GM19035 (cell line): Measurements from ENCODE around the gene PACC1.

ENCODE experiments used
- ATAC-seq: cut with Tn5 transposase; IDR thresholded peaks from one replicate; pipeline ENCODE4 v1.9.1; 2021; ENCODE audit not compliant: unreplicated experiment

PACC1 gene

DNA sequence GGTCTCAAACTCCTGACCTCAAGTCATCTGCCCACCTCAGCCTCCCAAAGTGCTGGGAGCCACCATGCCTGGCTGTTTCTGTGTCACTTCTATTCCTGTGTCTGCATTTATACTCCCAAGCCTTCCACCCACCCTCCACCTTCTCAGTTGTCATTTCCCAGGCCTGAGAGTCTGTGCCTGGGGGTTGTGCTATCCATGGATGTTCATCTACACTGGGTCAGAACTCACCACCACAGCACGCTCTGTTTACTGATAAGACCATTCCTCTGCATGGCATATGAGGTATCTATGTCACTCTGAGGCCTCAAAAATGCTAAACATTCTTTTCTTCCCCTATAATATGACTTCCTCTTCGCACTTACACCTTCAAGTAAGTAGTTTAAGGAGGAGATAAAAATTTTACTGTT is 24.1 kb upstream of the PACC1 start:
- no peak for ATAC-seq

DNA sequence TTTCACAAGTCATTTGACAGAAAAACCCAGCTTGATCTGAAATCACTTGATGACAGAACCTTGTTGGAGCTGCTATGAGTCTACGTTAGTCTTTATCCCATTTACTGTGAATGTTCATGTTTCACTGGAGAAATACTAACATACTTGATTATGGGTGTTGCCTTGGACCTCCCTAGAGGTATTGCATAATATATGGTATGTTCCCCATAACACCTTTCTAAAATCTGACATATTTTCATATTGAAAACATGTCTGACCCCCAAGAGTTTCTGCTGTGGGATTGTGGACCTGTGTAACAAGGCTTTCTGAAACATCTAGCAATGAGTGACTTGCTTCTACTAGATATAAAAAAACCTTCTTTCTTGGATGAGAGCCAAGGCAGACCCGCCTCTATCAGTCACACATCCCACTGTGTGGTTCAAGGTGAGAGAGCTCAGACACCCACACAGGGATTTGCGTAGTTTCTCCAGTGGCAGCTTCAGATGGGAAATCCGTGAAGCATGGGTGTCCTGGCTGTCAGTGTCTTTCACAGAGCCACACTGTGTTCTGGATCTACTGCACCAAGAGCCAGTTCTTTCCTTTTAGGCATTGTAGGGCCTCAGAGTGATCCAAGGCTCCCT is 22.6 kb upstream of the PACC1 start:
- no peak for ATAC-seq

DNA sequence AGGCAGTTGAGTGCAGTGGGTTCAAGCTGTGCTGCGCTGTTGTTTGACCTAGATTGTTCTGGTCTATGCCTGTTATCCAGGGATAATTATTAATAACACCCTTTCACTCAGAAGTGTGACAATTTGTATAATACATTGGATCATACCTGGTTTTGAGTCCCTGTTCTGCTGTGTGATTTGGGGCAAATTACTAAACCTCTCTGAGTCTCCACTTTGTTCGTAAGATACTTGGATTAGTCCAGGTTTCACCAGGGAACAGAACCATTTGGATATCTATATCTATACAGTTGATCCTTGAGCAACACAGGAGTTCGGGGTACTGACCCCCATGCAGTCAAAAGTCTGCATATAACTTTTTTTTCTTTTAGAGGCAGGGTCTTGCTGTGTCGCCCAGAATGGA is 20.3 kb upstream of the PACC1 start:
- no peak for ATAC-seq

DNA sequence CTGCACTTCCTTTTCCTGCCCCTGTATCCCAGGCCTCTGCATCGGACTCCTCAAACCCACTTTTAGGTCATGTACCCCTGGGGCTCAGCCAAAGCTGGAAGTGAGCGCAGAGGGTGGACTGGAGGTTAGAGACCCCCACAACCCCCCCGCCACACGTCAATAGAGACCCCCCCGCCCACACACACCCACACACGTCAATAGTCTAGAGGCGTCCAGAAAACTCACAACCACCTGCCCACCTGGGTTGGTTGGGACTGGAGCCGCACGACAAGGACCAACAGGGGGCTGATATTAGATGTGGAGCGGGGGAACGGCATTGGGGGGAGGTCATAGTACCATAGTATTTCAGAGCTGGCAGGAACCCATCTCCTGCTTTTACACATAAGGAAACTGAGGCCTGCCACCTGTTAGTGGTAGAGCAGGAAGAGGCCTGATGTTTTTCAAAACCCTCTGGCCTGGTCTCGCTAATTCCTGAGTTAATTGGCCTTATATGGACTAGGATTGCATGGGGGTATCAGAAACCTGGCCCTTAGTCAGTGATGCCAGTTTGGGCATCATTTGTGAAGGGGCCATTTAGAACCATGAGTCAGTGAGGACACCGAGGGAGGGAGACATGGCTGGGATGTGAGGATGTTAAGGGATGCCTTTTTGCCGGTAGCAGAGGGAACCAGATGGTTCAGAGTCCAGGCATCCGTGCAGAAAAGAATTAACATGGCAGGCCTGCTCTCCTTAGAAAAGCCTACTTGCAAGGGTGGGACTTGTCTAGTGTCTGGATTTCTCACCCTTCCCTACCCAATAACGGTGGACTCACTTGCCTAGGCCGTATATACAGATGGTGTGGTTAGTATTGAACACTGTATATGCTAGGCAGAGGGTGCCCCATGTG is 19.1 kb upstream of the PACC1 start:
- ATAC-seq = no peak

DNA sequence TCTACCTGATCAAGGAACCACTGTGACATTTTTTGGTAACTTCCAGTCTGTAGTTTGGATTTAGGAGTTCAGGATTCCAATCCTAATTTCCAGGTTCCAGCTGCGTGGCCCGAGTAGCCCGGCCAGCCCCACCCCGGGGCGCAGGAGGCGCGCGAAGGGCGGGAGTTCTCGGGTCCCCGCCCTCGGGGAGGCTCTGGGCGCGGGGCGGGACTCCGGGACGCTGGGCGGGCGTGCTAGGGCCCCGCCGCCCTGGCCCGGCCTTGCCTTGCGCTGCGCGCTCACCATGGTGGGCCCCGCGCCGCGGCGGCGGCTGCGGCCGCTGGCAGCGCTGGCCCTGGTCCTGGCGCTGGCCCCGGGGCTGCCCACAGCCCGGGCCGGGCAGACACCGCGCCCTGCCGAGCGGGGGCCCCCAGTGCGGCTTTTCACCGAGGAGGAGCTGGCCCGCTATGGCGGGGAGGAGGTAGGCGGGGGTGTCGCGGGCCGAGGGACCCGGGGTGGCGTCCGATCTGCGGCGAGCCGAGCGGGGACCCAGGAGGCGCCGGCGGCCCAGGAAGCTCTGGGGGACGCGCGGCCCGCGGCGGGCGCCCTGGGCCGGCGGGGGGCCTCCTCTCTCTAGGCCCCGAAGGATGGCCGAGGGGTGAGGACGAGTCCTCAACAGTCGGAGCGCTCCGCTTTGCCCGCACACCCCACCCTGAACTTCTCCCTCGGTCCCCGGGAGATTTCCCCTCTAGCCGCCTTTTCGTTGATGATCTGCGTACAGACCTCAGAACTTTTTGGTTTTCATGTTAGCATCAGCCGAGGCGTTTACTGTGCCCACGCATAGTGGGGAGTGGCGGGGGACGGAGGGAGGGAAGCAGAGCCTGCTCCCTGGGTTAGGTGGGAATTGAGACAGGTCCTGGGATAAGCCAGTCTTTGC is 18.2 kb upstream of the PACC1 start, which contains the start of gene NENF:
TSS of gene NENF (plus strand) at position 260 of the 916 bp plus-strand sequence. CDS start at position 284, 24 bp downstream.
- ATAC-seq = peak; percentile 99

DNA sequence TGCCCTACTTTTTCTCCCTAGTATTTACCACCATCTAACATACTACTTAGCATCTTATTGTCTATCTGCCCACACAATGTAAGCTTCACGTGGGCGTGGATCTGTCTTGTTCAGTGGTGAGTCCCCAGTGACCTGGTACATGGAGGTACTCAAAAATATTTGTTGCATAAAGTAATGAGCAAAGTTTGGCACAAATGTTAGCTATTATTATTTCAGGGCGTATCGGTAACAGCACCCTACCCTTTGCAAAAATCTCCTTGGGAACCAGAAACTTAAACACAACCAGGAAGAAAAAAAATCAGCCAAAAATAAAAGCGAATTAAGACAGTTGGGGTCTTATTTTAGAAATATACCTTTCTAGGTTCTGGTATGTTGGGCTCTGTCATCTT is 17.6 kb upstream of the PACC1 start:
- no peak for ATAC-seq

DNA sequence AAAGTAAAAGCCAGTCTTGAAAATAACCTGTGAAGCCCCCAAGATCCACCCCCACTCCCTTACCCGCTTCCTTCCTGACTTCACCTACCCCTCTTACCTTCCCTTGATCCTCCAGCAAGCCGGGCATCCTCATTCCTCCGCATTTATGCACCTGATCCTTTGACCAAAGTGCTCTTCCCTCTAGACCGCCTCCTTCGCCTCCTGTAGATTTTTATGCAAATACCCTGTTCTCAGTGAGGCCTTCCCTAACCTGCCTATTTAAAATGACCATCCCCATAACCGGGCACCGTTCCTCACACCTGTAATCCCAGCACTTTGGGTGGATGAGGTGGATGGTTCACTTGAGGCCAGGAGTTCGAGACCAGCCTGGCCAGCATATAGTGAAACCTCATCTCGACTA is 17.0 kb upstream of the PACC1 start:
- ATAC-seq = no peak

DNA sequence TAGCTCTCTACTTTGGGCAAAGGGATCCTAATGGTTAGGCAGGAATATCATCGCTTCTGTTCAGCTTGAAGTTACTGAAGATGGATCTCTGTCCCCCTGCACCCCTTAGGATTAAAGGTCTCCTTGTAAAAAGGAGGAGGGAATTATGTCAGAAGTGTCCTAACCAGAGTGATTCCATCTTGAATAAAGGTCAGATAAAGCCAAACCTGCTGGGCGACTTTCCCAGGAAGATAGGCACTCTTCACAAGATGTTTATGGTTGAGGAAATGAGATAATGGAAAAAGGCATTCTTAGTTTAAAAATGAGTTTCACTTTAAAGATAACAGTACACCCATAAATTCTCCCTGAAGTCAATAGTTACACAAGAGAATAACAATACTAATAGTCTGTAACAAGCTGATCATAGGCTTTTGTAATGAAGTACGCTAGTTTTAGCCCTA is 16.3 kb upstream of the PACC1 start:
- no peak for ATAC-seq

DNA sequence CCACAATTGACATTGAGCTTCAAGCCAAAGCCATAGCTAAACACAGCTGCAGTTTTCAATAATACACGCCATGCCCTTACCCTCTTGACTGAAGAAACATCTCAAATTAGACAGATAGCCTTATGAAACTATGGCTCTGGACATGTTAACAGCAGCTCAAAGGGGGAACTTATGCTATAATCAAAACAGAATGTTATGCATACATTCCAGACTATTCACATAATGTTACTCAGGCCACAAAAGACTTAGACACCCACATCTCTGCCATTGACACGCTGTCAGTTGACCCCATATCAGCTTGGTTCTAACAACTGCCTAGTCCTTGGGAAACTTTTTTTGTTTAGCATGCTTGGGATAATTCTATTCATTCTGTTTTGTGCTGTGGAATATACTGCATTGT is 15.7 kb upstream of the PACC1 start:
- ATAC-seq = no peak

DNA sequence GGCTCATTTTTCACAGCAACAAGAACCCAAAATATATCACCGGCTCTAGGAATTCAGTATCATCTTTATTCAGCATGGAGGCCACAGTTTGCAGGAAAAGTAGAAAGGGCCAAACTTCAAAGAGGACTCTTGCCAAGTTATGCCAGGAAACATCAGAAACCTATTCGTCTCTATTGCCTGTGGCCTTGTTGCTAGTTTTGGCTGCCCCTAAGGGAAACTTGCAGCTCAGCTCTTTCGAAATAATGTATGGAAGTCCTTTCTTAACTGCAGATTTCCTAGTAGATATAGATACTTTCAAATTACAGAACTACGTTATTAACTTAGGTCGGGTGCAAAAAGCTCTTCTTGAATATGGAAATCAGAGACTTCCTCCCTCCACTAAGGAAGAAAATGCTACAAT is 13.8 kb upstream of the PACC1 start:
- no peak for ATAC-seq

DNA sequence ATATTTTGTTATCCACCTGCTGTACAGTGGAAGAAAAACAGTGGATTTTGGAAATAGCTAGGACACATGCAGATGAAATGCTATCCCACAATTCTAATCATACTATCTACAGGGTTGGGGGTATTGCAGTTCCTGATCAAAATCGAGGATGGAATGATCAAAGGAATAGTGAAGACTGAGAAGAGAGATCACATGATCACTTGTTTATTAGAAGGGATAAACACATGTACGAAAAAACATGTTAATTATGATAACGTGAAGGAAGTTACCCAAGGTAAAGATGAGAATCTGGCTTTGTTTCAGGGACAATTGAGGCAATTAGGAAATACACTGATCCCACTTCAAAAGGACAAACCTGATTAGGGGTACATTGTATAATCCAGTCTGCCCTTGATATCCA is 9.2 kb upstream of the PACC1 start:
- no peak for ATAC-seq

DNA sequence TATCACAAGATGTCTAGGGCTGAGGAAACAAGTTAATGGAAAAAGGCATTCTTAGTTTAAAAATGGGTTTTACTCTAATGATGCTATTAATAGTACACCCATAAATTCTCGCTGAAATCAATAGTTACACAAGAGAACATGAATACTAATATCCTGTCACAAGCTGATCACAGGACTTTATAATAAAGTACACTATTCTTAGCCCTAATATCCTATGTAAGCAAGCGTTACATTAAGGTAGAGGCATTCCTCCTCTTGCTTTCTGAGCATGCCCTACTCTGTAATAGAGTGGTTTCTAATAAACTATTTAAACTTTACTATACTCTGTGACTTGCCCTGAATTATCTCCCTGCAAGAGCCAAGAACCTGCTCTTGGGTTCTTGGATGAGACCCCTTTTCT is 6.5 kb upstream of the PACC1 start:
- ATAC-seq = no peak

DNA sequence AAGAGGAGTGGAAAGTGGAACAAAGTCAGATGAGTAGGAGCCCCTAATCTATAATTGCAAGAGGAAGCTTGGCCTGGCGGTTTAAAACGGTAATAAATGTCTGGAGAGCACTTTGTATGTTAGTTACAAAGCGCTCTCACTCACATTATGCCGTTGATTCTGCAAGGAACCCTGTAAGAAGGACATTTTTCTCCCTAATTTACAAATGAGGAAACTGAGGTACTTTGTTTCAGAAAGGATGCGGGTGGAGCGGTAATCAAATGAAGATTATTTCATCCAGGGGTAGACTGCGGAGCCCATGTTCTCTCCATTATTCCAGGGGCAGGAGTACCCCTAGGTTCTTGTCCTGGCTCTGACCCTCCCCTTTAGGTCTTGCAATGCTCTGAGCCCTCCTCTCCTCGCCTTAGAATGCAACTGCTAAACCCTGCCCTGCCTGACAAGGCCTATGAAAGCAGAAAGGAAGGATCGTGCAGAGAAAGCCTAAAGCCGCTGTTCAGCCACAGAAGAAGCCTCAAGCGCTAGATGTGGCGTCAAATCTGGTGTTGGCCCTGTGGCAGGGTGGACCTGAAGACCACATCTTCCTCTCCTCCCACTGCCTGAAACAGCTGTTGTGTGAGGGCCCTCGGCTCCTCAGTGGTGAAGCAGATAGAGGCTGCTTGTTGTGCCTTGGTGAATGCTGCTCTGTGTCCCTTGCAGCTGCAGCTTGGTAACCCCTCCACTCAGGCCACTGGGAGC is 588 bp upstream of the PACC1 start:
- no peak for ATAC-seq

DNA sequence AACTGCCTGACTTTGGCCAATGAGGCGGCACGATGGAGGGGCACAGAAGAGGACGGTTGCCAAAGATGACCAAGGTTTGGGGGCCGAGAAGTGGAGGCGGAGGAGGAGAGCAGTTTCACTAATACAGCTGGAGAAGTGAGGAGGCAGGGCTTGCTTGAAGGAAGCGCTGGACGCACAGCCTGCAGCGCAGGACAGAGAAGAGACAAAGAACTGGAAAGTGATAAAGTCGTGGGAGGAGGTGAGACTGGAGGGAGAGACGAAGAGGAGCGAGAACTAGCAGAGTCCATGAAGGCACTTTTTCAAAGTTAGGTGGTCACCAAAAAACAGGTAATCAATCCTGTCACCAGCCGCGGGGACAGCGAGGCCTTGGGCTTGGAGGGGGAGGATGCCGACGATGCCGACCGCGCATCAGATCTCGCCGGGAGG is 771 bp downstream of the PACC1 start:
- peak; percentile 14 for ATAC-seq

DNA sequence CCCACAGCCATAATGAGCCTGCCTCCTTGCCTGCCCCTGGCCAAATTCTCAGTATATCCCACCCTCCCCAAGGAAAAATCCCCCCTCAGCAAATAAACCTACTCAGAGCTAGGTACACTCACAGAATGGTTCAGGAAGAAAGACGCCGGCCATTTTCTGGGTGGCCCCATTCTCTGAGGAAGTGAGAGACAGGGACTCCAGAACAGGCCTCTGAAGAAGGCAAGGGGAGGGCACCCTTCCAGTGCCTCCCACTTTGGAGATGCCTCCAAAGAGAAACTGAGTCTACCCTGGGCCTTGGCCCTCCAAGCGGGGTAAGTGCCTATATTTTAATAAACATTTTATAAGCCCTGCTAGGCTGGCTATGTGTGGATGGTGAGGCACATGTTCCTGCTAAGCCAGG is 2.3 kb downstream of the PACC1 start:
- ATAC-seq = no peak

DNA sequence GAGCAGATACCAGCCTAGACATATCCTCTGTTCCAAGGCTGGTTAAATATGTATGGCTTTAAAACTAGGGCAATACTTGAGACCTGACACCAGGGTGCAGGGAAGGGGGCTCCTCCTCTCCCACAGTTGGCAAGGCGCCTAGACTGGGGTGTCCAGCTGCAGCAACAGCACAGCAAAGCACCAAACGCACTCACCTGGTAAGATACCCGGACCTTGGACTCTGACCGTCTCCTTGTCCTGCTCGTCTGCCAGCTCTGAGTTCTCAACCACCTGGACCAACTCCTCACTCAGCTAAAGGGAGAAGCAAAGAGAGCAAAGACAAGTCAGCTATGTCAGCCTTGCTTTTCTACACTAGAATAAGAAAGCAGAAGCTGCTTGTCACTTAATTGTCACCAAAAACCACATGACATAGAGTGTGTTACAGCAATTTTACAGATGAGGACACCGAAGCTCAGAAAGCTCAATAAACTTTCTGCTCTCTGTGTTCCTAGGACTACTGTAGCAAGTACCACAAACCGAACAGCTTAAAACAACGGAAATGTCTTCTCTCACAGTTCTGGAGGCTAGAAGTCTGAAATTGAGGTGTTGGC is 4.4 kb downstream of the PACC1 start:
- ATAC-seq = no peak

DNA sequence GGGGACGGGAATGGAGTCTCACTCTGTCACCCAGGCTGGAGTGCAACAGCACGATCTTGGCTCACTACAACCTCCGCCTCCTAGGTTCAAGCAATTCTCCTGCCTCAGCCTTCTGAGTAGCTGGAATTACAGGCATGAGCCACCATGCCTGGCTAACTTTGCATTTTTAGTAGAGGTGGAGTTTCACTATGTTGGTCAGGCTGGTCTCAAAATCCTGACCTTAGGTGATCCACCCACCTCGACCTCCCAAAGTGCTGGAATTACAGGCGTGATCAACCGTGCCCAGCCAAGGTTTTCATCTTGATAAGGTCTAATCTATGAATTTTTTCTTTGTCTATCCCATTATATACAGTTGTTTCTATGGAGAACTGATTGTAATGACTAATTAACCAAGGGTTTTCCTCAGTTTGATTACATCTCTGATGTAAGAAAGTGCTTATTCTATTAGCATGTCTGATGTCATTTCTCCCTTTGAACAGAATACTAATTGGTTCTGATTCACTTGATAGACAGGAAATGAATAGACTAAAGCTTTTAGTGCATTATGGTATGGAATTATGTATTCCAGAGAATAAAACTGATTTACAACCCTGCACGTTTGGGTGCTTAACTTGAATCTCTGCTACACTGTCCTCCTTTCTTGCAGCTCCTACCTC is 11.9 kb downstream of the PACC1 start:
- no peak for ATAC-seq

DNA sequence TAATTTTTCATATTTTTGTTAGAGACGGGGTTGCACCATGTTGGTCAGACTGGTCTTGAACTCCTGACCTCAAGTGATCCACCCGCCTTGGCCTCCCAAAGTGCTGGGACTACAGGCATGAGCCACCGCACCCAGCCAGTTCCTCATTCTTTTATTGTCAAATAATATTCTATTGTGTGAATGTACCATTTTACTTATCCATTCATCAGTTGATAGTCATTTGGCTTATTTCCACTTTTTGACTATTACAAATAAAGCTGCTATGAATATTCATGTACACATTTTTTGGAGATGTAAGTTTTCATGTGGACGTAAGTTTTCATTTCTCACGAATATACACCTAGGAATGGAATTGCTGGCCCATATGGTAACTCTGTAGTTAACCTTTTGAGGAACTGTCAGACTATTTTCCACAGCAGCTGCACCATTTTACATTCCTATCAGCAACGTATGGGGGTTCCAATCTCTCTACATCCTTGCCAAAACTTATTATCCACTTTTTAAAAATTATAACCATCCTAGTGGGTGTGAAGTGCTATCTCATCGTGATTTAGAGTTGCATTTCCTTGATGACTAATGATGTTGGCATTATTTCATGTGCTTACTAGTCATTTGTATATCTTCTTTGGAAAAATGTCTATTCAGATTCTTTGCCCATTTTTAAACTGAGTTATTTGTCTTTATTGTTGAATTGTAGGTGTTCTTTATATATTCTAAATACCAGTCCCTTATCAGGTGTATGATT is 12.7 kb downstream of the PACC1 start:
- no peak for ATAC-seq

DNA sequence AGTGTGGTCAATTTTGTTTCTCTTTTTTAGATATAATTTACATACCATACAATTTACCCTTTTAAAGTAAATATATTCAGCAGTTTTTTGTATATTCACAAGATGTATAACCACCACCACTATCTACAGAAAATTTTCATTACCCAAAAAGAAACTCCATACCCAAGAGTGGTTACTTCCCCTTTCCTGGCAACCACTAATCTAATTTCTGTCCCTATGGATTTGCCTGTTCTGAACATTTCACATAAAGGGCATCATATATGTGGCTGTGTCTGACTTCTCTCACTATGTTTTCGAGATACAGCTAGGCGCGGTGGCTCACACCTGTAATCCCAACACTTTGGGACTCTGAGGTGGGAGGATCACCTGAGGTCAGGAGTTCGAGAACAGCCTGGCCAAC is 13.6 kb downstream of the PACC1 start:
- no peak for ATAC-seq
